H1 (cell line): Measurements from ENCODE around the gene MCF2L2. TPM values are rescaled to one million over a fixed set of nuclear protein-coding genes. Genes with fewer than 3 reads are reported as not detected.

Experiments
- CHD7 ChIP-seq: fragments of 300-600 bp; sonication (generic); IDR thresholded peaks from 2 replicates; pipeline ENCODE4 v1.7.1; 2012; ENCODE audit warnings: low read length, moderate library complexity, mild to moderate bottlenecking, inconsistent platforms; ENCODE audit not compliant: insufficient replicate concordance
- E2F6 ChIP-seq: IDR thresholded peaks from 2 replicates; pipeline ENCODE4 v1.6.1; 2012; ENCODE audit warnings: inconsistent platforms
- PHF8 ChIP-seq: fragments of 200-600 bp; sonication (generic); conservative IDR thresholded peaks from 2 replicates; pipeline ENCODE4 v1.7.1; 2012; ENCODE audit warnings: low read depth, mild to moderate bottlenecking, inconsistent platforms, low read length, moderate library complexity
- POLR2A ChIP-seq, 2 experiments: IDR thresholded peaks; 1 replicate in 1 of 2; 2 replicates in 1 of 2; pipeline ENCODE4 v1.6.1; 2011; ENCODE audit warnings: low read depth in 2 of 2, low read length in 2 of 2, mild to moderate bottlenecking in 2 of 2; ENCODE audit errors: control extremely low read depth in 1 of 2
- POU5F1 ChIP-seq: IDR thresholded peaks from 2 replicates; pipeline ENCODE4 v1.6.1; 2011; ENCODE audit warnings: low read depth, mild to moderate bottlenecking, low read length, moderate library complexity
- SUZ12 ChIP-seq: fragments of 200-600 bp; sonication (generic); IDR thresholded peaks from 2 replicates; pipeline ENCODE4 v1.6.1; 2012; ENCODE audit warnings: mild to moderate bottlenecking, inconsistent platforms, low read length, moderate library complexity, mixed read lengths
- polyA plus RNA-seq, 7 experiments: library from polyadenylated mRNA; depleted of rRNA in 3 of 7; stranded (reverse) in 5 of 7; unstranded in 2 of 7; fragments of >200 nt in 5 of 7; fragments of 200-250 nt in 2 of 7; gene quantifications; 1 replicate in 5 of 7; 2 replicates in 1 of 7; 4 replicates in 1 of 7; pipeline versions ENCODE4 v1.2.1 to v1.2.3, GENCODE V29; 2011 to 2013; ENCODE audit warnings: missing spikeins in 2 of 7, mixed read lengths in 2 of 7
- total RNA-seq: library from RNA; stranded (reverse); fragmentation: NEBNext Ultra II Directional; extraction: Animal tissue kit (Norgen Biotek cat#: 25700); gene quantifications from 2 replicates; pipeline ENCODE4 v1.2.1, GENCODE V29; 2021

Gene MCF2L2
- total and polyA plus RNA-seq, 2 of the 8 experiments (the other 6 are each of a cell fraction or from before 2014, with no cell fraction given): 4.1 to 13.7 TPM

- TF ChIP-seq CHD7 (no peak), POLR2A (IDR thresholded peaks at IDR 0.05; ENCODE audit: control extremely low read depth in 1 of 2, low read depth in 2 of 2, low read length in 2 of 2) (no peak), POU5F1 (no peak), SUZ12 (no peak), E2F6 (no peak), PHF8 (no peak)
Measured at GRCh38 chr3:183306798-183307671, 121.4 kb downstream of the MCF2L2 start (continued).
